Measurements from ENCODE around the gene ADSS1.

The ADSS1 gene

DNA sequence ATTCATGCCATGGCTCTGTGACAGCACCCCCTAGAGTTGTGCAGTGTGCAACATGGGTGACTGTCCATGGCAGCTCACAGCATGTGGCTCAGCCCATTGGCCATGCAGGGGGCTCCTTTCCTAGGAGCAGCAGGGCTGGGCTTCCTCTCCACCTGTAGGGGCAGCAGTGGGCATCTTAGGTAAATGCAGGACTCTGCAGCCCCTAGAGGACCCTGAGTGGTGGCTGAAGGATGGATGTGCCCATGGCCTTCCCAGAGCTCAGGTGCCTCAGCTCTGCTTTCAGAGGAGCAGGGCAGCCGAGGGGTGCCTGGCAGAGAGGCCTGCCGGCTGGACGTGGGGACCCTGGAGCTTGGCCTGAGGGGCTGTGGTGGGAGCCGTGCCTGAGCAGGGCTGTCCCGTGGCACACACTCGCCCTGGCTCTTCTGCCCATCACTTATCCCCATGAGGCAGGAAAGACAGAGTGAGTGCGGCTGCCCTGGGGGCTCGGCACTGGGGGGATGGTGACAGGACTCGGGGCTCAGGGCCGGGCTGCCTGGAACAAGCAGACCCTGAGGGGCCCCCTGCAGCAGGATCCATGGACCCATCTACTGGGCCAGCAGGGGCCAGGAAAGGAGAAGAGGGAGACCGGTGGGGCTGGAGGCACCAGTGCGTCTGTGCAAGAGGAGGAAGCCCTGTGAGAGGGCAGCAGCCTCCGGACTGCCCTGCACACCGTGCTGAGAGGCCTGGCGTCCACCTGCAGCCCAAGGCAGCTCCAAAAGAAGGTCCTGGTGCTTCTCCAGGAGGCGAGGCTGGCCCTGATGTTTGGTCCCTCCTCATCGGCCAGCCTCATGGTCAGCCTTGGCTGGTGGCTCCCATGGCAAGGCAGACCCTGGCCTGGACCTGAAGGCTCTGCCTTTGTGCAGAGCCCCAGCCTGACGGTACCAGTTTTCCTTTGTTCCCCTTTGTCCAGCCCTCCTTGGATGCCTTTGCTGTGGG is 7.6 kb downstream of the ADSS1 start:
- DNase-seq (ENCODE audit: insufficient read length, low spot score) = no peak
- no peak for FAIRE-seq
- no peak for TF ChIP-seq POU2F2 (IDR thresholded peaks at IDR 0.05; ENCODE audit: low read depth, low read length)
- no peak for TF ChIP-seq POLR2AphosphoS5 (IDR thresholded peaks at IDR 0.05; ENCODE audit: low read depth, low read length)
- no peak for TF ChIP-seq SPI1 (IDR thresholded peaks at IDR 0.05; ENCODE audit: low read depth, low read length)
- no peak for TF ChIP-seq POLR2A (IDR thresholded peaks at IDR 0.05; ENCODE audit: low read depth, low read length)
- TF ChIP-seq TAF1 (IDR thresholded peaks at IDR 0.05; ENCODE audit: low read depth, low read length) = no peak
- TF ChIP-seq PAX5 (IDR thresholded peaks at IDR 0.05; ENCODE audit: insufficient read depth, low read length, severe bottlenecking) = no peak

DNA sequence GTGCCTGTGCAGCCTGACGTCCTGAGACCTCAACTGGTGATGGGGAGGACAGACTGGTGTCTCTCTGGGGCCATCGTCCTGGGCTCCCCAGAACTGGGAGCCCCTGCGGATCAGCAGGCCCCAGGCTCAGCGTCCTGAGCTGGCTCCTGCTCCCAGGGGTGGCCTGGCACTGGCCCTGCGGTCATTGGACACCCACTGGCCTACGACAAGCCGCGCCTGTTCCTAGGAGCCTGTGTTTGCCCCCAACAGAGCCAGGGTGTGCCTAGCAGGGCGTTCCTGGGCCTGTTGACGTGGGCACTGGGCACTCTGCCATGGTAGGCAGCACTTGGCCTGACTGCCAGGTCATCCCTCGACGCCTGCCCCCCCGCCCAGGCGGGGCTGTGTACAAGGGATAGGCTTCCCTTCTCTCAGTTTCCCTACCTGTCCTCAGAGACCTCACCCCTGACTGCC is 8.4 kb downstream of the ADSS1 start:
- DNase-seq (ENCODE audit: insufficient read length, low spot score) = no peak

DNA sequence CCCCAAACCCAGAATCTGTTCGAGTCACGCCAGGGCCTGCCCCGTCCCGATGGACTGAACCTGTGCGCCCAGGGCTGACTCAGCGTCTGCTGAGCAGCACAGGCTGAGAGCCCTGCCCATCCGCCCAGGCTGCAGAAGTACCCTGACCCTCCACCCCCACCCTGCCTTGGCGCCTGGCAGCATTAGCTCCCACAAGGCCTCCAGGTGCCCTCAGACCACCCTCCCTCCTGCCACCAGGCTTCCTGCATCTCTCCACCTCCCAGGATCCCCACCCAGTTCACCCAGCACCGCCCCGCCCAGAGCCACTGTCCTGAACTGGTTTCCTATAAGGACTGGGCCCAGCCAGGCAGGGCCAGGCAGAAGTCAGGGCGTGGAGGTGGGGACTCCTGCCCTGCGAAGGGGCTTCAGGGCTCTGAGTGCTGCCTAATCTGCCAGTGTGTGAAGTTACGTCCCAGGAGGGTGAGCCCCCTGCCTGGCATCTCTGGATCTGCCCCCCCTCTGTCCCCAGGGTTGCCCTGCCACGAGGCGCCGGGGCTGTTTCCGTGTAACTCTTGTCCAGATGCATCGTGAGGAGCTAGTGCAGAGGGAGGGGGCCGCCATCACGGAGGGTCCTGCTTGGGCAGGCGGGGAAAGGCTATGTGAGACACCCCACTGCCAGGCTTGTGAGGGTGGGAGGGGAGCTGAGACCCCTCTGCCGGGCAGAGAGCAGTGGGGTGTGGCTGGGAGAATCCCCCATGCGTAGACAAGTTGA is 9.1 kb downstream of the ADSS1 start:
- DNase-seq (ENCODE audit: insufficient read length, low spot score) (no peak), FAIRE-seq (no peak)
- no peak for TF ChIP-seq POLR2A (IDR thresholded peaks at IDR 0.05; ENCODE audit: low read depth, low read length)
- no peak for TF ChIP-seq PAX5 (IDR thresholded peaks at IDR 0.05; ENCODE audit: insufficient read depth, low read length, severe bottlenecking)
- TF ChIP-seq SPI1 (IDR thresholded peaks at IDR 0.05; ENCODE audit: low read depth, low read length) = no peak
- TF ChIP-seq TAF1 (IDR thresholded peaks at IDR 0.05; ENCODE audit: low read depth, low read length) = no peak
- no peak for TF ChIP-seq POLR2AphosphoS5 (IDR thresholded peaks at IDR 0.05; ENCODE audit: low read depth, low read length)
- no peak for TF ChIP-seq POU2F2 (IDR thresholded peaks at IDR 0.05; ENCODE audit: low read depth, low read length)

More for the DNA sequence above, 8.4 kb downstream of the ADSS1 start:
- no peak for TF ChIP-seq POLR2AphosphoS5 (IDR thresholded peaks at IDR 0.05; ENCODE audit: low read depth, low read length)
- TF ChIP-seq POLR2A (IDR thresholded peaks at IDR 0.05; ENCODE audit: low read depth, low read length) = no peak
- TF ChIP-seq SPI1 (IDR thresholded peaks at IDR 0.05; ENCODE audit: low read depth, low read length) = no peak
- TF ChIP-seq TAF1 (IDR thresholded peaks at IDR 0.05; ENCODE audit: low read depth, low read length) = no peak
- TF ChIP-seq PAX5 (IDR thresholded peaks at IDR 0.05; ENCODE audit: insufficient read depth, low read length, severe bottlenecking) = no peak
- no peak for TF ChIP-seq POU2F2 (IDR thresholded peaks at IDR 0.05; ENCODE audit: low read depth, low read length)
- FAIRE-seq = no peak

DNA sequence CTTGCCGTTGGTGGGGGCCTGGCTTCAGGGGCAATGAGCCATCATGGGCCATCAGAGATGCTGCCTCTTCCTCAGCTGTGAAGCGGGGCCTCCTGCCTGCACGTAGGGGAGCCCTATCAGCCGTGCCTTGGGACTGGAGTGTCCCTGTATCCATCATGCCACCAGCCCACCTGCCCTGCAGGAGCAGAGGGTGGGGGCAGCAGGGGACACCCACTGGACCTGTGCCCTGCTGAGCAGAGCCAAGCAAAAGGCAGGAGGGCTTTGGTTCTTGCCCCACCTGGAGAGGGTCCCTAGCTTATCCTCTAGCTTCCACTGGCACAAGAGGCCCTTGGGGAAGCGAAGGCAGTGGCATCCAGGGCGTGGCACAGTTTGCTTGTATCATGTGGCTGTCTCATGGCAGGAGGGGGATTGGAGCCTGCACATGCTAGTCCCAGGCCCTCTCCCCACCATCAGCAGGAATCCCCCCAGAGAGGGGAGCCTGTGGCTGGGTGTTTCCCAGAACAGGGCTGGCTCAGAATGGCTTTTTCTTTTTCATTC is 10.1 kb downstream of the ADSS1 start:
- TF ChIP-seq TAF1 (IDR thresholded peaks at IDR 0.05; ENCODE audit: low read depth, low read length) (no peak), POLR2AphosphoS5 (IDR thresholded peaks at IDR 0.05; ENCODE audit: low read depth, low read length) (no peak), PAX5 (IDR thresholded peaks at IDR 0.05; ENCODE audit: insufficient read depth, low read length, severe bottlenecking) (no peak), POLR2A (IDR thresholded peaks at IDR 0.05; ENCODE audit: low read depth, low read length) (no peak), POU2F2 (IDR thresholded peaks at IDR 0.05; ENCODE audit: low read depth, low read length) (no peak), SPI1 (IDR thresholded peaks at IDR 0.05; ENCODE audit: low read depth, low read length) (no peak)
- DNase-seq (ENCODE audit: insufficient read length, low spot score) = no peak
- FAIRE-seq = no peak

DNA sequence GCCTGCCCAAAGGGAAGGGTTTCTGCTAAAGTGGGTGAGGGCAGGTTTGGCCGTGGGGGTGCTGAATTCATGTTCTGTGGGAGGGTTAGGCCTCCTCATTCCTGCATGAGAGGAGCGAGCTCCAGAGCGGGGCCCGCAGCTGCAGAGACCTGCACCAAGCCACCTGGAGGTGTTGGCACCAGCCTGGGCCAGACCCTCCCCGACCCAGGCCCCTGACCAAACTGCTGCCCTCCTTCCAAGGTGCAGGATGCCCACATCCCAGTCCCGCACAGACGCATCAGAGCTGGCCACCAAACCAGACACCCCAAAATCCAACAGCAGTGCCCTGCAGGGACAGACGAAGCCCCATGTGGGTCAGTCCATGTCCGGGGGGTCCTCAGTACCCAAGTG is 10.6 kb downstream of the ADSS1 start:
- TF ChIP-seq POLR2AphosphoS5 (IDR thresholded peaks at IDR 0.05; ENCODE audit: low read depth, low read length) (no peak), PAX5 (IDR thresholded peaks at IDR 0.05; ENCODE audit: insufficient read depth, low read length, severe bottlenecking) (no peak), TAF1 (IDR thresholded peaks at IDR 0.05; ENCODE audit: low read depth, low read length) (no peak), POLR2A (IDR thresholded peaks at IDR 0.05; ENCODE audit: low read depth, low read length) (no peak), POU2F2 (IDR thresholded peaks at IDR 0.05; ENCODE audit: low read depth, low read length) (no peak), SPI1 (IDR thresholded peaks at IDR 0.05; ENCODE audit: low read depth, low read length) (no peak)
- DNase-seq (ENCODE audit: insufficient read length, low spot score) (no peak), FAIRE-seq (no peak)

DNA sequence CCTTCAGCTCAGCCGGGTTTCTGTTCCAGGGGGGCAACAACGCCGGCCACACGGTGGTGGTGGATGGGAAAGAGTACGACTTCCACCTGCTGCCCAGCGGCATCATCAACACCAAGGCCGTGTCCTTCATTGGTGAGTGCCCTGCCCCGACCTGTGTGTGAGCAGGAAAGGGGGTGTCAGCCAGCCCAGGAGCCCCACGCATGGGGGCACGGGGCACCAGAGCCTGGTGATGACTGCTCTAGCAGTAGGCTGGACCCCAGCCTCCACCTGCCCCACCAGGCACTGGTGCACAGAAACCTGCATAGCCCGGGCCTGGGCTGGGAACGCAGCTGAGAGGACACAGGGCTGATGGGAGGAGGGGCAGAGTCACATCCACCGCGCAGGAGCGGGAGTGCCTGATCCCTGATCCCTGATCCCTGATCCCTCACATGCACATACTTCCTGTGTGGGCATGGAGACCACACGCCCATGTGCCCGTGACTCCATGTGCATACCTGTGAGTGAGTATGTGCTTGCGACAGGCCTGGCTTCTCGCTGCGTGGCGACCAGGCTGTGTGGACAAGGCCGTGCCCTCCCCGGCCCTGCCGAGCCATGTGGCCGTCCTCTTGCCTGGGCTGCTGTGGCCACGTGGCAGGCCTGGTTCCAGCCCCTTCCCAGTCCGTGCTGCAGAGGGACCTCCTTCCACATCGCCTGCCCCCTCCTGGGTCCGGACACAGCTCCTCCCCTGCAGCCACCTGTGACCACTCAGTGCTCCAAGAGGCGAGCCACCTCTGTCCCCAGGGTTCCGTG is 11.2 kb downstream of the ADSS1 start:
- FAIRE-seq = no peak
- TF ChIP-seq TAF1 (IDR thresholded peaks at IDR 0.05; ENCODE audit: low read depth, low read length) (no peak), POLR2AphosphoS5 (IDR thresholded peaks at IDR 0.05; ENCODE audit: low read depth, low read length) (no peak), PAX5 (IDR thresholded peaks at IDR 0.05; ENCODE audit: insufficient read depth, low read length, severe bottlenecking) (no peak), POLR2A (IDR thresholded peaks at IDR 0.05; ENCODE audit: low read depth, low read length) (no peak), POU2F2 (IDR thresholded peaks at IDR 0.05; ENCODE audit: low read depth, low read length) (no peak), SPI1 (IDR thresholded peaks at IDR 0.05; ENCODE audit: low read depth, low read length) (no peak)
- no peak for DNase-seq (ENCODE audit: insufficient read length, low spot score)

DNA sequence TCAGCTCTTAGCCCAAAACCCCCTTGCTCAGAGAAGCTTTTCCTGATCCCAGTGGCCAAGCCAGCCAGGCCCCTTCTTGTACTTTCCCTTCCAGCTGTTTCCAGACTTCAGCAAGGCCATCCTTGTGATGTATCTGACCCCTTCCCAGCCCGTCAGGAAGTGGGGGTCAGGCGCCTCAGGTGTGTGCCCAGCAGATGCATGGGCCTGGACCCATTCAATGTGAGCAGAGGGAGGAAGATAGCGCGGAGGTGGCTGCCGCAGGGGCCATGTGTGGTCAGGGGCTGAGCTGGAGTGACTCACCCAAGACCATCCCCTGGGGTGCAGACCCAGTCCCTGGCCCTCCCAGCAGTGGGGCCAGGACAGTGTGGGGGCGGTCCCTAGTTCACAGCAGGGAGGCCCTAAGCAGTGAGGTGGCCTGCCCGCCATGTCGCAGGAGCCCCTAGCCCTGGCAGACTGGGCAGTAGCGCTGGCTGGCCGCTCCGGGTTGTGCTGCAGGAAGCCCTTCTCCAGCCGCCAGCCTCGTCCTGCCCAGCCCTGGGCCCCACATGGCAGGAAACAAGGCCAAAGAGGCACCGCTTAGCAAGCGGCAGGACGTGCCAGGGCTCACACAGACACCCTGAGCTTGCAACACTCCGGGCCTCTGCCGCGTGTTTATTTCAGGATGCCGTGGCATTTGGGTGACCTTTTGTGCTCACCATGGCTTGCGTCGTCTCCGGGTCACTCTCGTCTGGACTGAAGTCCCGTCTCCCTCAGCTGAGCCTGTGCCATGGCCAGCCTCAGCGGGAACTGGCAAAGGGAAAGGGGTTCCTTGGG is 12.0 kb downstream of the ADSS1 start:
- FAIRE-seq (no peak), DNase-seq (ENCODE audit: insufficient read length, low spot score) (no peak)
- TF ChIP-seq POU2F2 (IDR thresholded peaks at IDR 0.05; ENCODE audit: low read depth, low read length) (no peak), POLR2AphosphoS5 (IDR thresholded peaks at IDR 0.05; ENCODE audit: low read depth, low read length) (no peak), TAF1 (IDR thresholded peaks at IDR 0.05; ENCODE audit: low read depth, low read length) (no peak), SPI1 (IDR thresholded peaks at IDR 0.05; ENCODE audit: low read depth, low read length) (no peak), POLR2A (IDR thresholded peaks at IDR 0.05; ENCODE audit: low read depth, low read length) (no peak), PAX5 (IDR thresholded peaks at IDR 0.05; ENCODE audit: insufficient read depth, low read length, severe bottlenecking) (no peak)
